DMS79 (cell line): ENCODE data around the gene ZP2.
"Not testable (repeated sequence)": the region's sequence is repeated elsewhere in the genome, so short reads cannot be mapped to it uniquely, and the experiment has no call there.

Experiments used
- DNase-seq: peaks from one replicate; lab custom pipeline; 2025; lab: John Stamatoyannopoulos, UW

The ZP2 gene

DNA sequence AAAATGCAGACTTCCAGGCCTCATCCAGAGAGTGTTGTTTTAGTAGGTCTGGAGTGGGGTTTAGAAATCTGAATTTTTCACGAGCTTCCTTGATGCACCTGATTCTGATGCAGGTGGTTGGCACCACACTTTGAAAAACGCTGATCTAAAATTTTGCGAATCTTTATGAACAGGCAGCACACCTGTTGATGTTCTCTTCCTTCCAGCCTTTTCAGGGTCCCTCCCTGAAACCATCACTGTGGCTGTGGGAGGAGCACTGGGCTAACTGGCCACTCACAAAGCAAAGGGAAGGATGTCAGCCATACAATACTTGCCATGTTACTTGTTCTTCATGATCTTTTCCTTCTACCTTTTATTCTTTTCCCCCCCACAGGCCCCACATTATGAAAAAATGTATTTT lies 38.7 kb downstream of the ZP2 start:
- no peak for DNase-seq

DNA sequence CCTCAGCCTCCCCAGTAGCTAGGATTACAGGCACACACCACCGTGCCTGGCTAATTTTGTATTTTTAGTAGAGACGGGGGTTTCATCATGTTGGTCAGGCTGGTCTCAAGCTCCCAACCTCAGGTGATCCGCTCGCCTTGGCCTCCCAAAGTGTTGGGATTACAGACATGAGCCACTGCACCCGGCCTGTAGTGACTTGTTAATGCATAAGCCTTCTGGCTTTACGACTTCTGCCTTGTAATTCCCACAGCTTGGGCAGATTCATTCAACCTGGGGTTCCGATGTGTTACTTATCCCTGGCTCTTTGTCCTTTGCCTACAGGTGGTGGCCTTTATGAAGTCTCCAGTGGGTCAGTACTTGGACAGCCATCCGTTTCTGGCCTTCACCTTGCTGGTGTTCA lies 41.3 kb downstream of the ZP2 start:
- DNase-seq = not testable (repeated sequence)

GRCh38 chr16:21169249-21169981 lies 42.0 kb downstream of the ZP2 start:
- no peak for DNase-seq

DNA sequence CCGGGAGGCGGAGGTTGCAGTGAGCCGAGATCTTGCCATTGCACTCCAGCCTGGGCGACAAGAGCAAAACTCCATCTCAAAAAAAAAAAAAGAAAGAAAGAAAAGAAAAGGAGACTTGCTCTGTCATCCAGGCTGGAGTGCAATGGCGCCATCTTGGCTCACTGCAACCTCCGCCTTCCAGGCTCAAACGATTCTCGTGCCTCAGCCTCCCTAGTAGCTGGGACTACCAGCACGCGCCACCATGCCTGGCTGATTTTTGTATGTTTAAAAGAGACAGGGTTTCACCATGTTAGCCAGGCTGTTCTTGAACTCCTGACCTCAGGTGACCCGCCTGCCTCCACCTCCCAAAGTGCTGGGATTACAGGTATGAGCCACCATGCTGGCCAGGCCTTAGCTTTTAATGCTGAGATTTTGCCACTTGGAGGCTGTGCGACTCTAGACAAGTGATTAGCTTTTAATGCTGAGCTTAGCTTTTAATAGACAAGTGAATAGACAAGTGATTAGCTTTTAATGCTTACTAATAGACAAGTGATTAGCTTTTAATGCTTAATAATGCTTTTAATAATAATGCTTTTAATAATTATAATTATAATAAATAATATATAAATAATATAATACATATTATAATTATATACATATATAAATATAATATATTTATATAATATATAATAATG lies 43.3 kb downstream of the ZP2 start:
- no peak for DNase-seq

- no peak for DNase-seq
These were observed 44.0 kb downstream of the ZP2 start for GRCh38 chr16:21167360-21167759.

DNA sequence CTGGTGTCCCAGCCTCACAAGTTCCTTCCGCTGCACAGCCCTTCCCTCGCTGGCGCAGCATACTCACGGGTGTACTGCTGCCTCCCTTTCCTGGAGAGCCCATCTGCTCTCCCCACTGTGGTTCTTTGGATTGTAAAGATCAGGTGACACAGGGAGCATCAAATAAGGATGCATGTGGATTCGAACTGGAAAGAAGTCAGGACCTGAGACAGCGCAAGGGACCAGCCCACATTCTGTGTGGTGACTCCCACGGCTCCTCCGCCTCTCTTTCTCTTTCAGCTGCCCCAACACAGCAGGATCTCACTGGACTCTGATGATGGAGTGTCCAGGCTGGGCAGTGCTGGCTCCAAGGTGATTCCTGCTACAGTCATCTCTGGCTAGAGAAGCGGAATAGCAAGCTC lies 44.8 kb downstream of the ZP2 start:
- no peak for DNase-seq

- no peak for DNase-seq
These were observed 46.7 kb downstream of the ZP2 start for GRCh38 chr16:21164521-21165168.

DNA sequence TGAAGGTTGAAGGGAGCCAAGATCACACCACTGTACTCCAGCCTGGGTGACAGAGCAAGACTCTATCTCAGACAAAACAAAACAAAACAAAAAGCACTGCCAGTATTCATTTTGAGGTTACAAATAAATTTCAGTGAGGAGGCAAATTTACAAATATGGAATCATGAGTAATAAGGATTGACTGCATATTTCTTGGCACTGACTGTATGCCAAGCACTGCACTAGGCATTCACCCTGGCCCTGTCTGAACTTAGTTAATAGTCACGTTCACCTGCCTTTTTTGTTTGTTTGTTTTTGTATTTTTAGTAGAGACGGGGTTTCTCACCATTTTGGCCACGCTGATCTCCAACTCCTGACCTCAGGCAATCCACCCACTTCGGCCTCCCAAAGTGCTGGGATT lies 47.8 kb downstream of the ZP2 start:
- no peak for DNase-seq

- peak; percentile 13 for DNase-seq
These were observed 48.7 kb downstream of the ZP2 start for GRCh38 chr16:21162661-21163151.

DNA sequence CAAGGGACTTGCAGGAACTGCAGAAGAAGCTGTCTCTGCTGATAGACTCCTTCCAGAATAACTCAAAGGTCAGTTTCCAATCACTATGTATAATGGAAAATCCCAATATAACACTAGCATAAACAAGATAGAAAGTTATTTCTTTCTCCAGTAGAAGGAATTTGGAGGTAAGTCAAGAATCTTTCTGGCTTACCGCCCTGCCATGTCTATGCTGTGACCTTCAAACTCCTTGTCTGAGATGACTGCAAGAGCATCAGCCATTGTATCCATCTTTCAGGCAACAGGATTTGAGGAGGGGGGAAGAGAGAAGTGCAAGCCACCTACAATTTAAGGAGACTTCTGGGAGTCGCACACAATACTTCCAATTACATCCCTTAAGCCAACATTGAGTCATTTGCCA lies 50.2 kb downstream of the ZP2 start:
- DNase-seq = no peak

- no peak for DNase-seq
These were observed 51.1 kb downstream of the ZP2 start for GRCh38 chr16:21160276-21160675.

DNA sequence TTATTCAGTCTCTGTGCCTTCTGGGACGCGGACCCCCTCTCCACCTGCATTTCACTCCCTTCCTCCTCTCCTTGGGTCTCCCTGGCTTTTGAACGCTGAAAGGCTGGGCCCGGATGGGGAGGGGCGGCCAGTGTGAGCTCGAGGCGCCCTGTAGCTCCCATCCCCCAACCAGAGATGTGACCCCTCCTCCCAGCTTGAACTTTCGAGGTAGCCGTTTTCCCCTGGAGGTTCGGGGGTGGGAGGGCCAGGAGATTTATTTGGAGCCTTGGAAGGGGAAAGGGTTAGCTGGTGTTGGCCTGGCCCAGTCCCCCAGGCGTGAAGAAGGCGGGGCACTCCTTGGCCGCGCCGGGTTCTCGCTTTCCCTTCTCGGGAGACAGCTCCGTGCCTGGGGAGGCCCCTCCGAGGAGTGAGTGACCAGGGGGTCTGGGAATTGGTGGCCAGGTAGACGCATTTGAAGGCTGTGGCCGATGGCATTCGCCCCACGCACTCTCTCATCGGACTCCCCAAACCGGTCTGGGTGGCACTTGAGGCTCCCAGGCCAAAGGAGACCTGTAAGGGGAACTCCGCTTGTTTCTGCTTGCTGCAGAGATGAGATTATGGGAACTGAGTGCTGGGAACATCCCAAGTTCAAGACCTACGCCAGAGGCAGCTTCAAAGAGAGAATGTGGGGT lies 52.0 kb downstream of the ZP2 start:
- peak; percentile 21 for DNase-seq

- DNase-seq = peak; percentile 33
These were observed 52.9 kb downstream of the ZP2 start, which contains the start of gene LDAF1 for GRCh38 chr16:21158208-21159110. Gene LDAF1, plus strand, starts transcription at chr16:21158674. Its CDS starts 2,509 bp downstream, at chr16:21161183.

DNA sequence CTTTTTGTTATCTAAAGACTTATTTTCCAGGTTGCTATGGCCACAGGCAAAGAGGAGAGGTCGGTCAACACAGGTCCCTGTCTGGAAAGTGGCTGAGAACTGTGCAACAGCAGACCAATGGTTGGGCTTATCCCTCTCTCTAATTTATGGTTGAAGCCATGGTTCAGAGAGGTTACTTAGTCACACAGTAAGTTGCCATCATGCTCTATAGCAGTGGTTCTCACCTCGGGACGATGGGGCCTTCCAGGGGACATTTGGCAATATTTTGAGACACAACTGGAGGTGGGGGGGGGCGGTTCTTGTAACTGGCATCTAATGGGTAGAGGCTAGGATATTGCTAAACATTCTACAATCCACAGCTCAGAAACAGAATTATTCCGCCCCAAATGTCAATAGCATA lies 53.7 kb downstream of the ZP2 start:
- DNase-seq = no peak

GRCh38 chr16:21156767-21157467 lies 54.5 kb downstream of the ZP2 start:
- DNase-seq = no peak

GRCh38 chr16:21156011-21156410 lies 55.4 kb downstream of the ZP2 start:
- not testable (repeated sequence) for DNase-seq

GRCh38 chr16:21153124-21153729 lies 58.1 kb downstream of the ZP2 start:
- not testable (repeated sequence) for DNase-seq

DNA sequence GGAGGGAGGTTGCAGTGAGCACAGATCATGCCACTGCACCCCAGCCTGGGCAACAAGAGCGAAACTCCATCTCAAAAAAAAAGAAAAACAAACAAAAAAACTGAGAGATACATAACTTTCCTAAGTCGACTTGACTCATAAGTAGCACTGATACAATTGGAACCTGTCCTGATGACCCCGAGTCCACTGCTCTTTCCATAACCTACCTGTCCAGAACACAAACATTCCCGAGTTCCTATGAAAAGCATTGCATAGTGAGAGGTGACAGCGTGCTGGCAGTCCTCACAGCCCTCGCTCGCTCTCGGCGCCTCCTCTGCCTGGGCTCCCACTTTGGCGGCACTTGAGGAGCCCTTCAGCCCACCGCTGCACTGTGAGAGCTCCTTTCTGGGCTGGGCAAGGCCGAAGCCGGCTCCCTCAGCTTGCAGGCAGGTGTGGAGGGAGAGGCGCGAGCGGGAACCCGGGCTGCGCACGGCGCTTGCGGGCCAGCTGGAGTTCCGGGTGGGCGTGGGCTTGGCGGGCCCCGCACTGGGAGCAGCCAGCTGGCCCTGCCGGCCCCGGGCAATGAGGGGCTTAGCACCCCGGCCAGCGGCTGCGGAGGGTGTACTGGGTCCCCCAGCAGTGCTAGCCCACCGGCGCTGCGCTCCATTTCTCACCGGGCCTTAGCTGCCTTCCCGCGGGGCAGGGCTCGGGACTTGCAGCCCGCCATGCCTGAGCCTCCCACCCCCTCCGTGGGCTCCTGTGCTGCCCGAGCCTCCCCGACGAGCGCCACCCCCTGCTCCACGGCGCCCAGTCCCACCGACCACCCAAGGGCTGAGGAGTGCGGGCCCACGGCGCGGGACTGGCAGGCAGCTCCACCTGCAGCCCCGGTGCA lies 59.0 kb downstream of the ZP2 start:
- peak; percentile 50 for DNase-seq

DNA sequence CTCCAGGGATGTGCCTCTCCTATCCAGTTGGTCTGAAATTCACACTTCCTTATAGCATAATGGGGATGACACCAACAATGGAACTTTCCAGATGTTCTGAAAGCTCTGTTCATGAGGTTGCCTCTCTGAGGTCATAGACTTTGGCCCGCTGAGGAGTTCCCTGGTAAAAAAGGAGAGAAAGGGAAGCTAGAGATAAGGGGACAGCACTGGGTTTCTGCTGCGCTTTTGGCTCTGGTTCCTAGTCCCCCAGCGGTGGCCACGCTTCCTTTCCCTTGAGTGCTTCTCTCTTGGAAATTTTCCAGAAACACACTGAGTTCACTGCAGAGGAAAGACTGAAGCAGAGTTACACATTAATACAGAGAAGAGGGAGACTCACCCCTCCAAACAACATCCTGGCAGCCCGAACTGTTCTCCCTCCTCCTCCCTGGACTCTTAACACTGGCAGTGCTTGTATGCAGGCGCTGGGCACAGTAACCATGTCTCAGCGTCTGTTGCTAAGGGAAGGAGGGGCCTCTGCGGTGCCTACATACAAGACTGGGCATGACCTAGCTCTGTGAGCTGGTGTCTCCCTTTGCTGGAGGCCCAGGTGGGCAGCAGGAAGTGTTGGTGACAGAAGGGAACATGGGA lies 60.9 kb downstream of the ZP2 start, which contains the start of gene DNAH3:
Gene DNAH3 (minus strand): TSS at position 472 of the 627 bp plus-strand sequence. CDS start 527 bp downstream, outside the sequence.
- DNase-seq = peak; percentile 94
